Muscle of arm (tissue), 12 donors: ENCODE results near the gene PDE8A. TPM values are rescaled to one million over a fixed set of nuclear protein-coding genes. Genes with fewer than 3 reads are reported as not detected.

Source experiments
- DNase-seq: peaks from one replicate; pipeline ENCODE4 v3.0.0-alpha.2; 2013
- polyA plus RNA-seq, 12 donors: library from polyadenylated mRNA; unstranded; fragments of 120-200 nt; gene quantifications; one replicate each; pipeline ENCODE4 v1.2.1, GENCODE V29; 2013; ENCODE audit not compliant: insufficient read length in 12 of 12

PDE8A gene
- polyA plus RNA-seq, 12 donors: 17.3 to 63.1 (median 32.4) TPM; not detected in 1

DNA sequence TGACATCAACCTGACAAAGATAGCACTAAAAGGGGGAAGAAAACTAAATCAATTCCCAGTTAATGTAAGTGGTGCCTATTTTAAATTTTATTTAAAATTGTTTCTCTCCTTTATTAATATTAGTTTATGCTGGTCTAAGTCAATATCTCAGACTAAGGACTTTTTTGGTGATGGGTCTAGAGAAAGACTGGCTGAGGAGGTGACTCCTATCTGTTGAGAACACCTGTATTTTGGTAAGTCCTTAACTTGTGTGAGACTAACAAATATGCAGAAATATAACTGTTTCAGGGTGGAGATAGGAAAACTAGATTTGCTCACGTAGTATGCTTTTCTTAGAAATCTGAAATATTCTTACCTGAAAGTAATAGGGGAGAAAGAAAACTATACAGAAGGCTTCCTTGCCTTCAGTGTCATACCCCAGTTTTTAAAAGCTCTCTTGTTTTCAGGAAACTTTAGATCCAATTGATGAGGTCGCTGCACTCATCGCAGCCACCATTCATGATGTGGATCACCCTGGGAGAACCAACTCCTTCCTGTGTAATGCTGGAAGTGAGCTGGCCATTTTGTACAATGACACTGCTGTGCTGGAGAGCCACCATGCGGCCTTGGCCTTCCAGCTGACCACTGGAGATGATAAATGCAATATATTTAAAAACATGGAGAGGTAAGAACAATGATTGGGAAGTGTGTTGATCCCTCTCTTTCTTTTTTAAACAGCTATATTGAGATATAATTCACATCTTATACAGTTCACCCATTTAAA is 138.9 kb downstream of the PDE8A start:
- DNase-seq: no peak

DNA sequence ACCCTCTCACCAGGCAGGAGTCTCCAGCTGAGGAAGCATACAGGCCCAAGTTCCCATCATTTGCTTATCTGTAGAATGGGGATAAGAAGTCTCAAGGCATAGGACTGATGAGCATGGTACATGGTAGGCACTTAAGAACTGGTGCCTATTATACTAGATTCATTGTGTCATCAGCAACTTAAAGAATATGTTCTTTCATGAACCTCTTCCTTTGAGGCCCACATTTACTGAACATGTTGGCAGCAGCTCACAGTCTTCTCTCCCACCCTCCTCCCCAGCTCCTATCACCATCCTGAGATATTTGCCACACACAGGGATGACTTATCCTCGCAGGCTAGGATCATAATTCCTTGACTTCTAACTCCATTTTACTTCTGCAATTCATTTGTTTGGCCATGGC is 142.5 kb downstream of the PDE8A start:
- DNase-seq: no peak

DNA sequence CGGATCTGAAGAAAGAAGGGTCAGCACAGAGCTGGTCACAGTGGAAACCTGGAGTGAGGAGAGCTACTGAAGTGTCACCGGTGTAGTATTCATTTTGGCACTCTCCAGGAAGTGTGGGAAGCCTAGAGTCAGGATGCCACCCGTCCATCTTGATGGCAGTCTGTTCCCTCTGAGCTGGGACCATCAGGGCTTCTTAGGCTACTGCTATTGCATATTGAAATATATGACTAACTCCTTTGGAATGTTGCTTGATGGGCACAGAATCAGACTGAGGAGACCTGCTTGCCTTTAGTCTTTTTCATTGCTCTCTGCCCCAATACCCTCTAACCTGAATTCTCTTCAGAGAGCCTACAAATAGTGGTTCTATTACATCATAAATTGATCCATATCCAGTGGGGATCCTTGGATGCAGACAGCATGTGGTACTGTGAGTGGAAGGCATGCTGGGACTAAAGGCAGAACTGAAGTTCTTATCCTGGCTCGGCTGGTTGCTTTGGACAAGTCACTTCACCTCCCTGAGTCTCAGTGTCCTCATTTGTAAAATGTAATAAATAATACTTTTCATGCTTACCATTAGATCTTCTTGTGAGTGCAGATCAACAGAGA is 143.5 kb downstream of the PDE8A start:
- DNase-seq: no peak

DNA sequence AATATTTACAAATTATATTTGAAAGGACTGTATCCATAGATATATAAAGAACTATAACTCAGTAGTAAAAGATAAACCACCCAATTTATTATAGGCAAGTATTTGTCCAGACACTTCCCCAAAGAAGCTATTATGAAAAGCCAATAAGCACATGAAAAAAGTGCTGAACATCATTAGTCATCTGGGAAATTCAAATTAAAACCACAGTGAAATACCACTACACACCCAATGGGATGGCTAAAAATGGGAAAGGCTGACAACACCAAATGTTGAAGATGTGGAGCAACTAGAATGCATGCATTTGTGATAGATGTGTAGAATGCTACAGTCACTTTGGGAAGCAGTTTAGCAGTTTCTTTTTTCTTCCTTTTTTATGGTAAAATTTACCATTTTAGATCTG is 147.0 kb downstream of the PDE8A start:
- DNase-seq: no peak

DNA sequence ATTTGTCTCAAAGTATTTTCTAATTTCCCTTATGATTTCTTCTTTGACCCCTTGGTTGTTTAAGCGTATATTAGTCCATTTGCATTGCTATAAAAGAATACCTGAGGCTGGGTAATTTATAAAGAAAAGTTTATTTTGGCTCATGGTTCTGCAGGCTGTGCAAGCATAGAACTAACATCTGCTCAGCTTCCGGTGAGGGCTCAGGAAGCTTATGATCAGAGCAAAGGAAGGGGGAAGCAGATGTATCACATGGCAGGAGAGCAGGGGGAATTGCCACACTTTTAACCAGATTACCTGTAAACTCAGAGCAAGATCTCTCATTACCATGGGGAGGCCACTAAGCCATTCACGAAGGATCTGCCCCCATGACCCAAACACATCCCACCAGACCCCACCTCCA is 148.2 kb downstream of the PDE8A start:
- DNase-seq: no peak

DNA sequence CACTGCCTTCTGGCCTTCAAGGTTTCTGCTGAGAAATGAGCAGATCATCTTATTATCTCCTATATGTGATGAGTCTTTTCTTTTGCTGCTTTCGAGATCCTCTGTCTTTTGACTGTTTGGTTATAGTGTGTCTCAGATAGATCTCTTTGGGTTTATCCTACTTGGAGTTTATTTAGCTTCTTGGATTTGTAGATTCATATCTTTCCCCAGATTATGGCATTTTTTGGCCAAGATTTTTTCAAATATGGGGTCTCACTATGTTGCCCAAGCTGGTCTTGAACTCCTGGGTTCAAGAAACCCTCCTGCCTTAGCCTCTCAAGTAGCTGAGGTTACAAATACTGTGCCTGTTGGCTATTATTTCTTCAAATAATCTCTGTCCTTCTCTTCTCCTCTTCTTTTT is 150.3 kb downstream of the PDE8A start:
- no peak for DNase-seq

DNA sequence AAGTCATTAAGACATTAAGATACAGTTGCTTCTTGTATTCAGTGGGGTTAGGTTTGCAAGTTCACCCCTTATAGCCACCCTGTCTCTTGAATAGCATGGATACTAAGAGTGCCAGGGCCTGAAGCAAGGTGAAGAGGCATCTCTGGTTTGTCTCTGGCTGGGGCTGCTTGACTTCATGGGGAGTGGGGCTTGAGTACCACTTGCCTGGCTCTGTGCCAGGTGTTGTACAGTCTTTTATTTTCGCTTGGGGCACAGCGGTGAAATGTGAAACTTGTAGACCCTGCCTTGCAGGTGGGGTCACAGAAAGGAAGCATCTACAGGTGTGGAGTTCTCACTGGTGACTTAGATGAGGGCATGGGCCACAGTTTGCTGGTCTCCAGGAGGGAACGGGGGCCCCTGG is 152.1 kb downstream of the PDE8A start:
- DNase-seq: no peak

DNA sequence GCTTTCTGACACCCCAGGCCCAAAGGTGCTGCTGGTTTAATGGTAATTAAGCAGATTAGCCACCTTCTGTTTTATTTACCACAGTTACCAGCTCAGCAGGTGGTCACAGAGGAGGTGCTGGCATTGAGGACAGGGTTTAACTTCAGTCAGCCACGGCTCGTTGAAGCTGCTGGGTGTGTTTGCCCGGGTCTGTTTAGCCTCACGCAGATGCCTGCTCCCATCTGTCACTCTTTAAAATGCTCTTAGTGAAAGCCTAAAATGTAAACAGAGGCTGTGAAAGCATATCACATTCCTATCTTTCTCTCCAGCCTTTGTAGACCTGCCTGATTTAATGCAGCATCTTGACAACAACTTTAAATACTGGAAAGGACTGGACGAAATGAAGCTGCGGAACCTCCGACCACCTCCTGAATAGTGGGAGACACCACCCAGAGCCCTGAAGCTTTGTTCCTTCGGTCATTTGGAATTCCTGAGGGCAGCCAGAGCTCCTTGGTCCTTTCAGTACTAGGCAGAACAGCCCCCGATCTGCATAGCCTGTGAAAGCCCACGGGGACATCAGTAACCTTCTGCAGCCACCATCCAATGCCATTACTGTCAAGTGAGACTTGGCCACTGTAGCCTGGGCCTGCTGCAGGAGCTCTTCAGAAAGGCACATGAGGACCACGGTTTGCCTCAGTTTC is 156.0 kb downstream of the PDE8A start:
- no peak for DNase-seq

DNA sequence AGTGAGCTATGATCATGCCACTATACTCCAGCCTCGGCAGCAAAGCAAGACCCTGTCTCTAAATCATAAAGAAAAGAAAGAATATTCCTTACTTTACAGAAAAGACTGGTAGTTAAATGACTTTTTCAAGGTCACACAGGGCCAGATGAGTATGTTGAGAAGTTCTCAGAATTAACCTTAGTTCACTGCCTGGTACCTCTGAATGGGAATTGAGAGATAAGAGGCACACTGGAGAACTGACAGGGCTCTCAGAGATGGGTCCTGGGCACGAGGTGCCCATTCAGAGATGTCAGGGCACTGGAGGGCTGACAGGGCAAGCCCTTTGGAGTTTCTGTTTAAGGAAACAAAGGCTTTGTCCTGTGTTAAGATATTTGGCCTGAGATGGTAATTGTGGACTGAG is 157.7 kb downstream of the PDE8A start:
- DNase-seq: no peak

DNA sequence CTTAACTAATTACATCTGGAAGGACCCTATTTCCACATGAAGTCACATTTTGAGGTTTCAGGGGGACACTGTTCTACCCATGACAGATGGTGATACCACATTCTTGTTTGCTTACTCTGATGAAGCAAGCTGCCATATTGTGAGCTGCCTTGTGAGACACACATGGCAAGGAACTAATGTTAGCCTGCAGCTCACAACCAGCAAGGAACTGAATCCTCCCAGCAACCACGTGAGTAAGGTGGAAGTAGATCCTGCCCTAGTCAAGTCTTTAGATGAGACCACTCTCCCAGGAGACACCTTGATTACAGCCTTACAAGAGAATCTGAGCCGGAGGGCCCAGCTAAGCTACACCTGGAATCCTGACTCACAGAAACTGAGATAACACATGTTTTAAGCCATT is 160.1 kb downstream of the PDE8A start:
- no peak for DNase-seq

DNA sequence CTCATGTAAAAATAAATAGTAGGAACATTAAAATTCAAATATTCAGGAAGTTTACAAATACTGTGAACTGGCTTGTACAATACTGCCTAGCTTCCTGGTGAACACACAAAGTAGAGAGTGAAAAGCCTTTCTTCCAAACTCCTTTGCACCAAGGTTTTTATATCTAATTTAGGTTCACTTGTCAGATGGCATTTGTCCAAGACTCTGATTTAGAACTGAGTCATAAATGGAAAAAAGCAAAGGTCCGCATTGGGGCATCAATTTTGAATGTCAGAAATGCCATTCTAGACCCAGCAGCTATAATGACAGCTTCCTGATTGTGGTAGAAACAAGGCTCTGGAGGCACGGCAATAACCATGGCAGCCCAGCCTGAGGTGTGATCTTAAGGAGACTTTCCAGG is 160.7 kb downstream of the PDE8A start:
- no peak for DNase-seq

DNA sequence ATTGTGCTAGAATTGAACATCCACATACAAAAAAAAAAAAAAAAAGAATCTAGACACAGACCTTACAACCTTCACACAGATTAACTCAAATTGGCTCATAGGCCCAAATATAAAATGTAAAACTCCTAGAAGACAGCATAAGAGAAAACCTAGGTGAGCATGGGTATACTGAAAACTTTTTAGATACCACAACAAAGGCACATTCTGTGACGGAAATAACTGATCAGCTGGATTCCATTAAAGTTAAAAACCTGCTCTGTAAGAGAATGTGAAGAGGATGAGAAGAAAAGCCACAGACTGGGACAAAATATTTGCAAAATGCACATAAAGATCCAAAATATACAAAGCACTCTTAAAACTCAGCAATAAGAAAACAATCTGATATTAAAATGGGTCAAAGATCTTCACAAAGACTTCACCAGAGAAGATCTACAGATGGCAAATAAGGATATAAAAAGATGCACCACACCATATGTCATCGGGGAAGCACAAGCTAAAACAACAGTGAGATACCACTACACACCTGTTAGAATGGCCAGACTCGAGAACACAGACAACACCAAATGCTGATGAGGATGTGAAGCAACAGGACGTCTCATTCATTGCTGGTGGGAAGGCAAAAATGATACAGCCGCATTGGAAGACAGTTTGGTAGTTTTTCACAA is 167.9 kb downstream of the PDE8A start:
- DNase-seq: no peak

DNA sequence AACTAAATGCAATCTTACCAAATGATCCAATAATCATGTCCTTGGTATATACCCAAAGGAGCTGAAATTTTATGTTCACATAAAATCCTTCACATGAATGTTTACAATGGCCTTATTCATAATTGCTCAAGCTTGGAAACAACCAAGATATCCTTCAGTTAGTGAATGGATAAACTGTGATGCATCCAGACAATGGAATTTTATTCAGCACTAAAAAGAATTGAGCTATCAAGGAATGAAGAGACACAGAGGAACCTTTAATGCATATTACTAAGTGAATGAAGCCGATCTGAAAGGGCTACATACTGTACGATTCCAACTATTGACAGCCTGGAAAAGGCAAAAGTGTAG is 168.4 kb downstream of the PDE8A start:
- DNase-seq: no peak

DNA sequence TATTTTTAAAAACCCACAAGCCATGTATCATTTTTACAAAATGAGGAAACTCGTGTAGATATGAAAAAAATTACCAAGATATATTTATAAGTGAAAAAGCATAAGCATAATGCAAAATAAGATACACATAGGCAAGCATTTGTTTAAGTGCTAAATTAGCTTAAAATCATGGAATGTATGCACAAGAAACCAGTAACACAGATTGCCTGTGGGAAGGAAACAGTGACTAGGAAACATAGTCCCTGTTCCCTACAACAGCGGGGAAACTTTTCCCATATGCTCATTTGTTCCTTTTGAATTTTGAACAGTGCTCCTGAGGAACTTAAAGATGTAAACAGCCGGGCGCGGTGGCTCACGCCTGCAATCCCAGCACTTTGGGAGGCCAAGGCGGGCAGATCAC is 169.5 kb downstream of the PDE8A start:
- no peak for DNase-seq

DNA sequence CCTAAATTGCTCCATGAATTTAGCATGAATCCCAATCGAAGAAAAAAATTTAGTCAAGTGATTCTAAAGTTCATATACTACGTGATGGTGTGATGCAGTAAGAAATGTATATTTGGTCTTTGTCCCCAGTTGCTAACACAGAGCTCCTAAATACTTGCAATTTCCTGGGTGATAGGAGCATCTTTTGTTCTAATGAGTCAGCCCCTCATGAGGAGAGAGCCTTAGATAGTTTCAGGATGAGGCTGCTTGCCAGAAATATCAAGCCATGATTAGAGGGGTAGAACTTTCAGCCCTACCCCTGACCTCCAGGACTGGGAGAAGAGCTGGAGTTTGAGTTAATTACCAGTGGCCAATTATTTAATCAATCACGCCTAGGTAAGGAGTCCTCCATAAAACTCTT is 170.2 kb downstream of the PDE8A start:
- DNase-seq: no peak

DNA sequence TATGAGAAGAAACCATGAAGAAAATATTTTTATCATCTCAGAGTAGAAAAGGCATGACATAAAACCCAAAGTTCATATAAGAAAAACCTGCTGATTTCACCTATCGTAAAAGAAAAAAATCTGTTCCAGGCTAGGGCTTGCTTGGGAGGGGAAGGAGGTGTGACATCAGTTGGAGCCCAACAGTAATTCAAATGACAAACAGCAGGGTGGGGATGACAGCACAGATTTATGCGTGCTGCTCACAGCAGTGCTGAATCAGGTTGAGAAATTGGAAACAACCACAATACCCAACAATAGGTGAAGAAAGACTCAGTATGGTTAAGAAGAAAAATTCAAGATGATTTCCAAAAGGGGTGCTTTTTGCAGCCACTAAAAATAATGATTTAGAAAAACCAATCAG is 172.4 kb downstream of the PDE8A start:
- no peak for DNase-seq

DNA sequence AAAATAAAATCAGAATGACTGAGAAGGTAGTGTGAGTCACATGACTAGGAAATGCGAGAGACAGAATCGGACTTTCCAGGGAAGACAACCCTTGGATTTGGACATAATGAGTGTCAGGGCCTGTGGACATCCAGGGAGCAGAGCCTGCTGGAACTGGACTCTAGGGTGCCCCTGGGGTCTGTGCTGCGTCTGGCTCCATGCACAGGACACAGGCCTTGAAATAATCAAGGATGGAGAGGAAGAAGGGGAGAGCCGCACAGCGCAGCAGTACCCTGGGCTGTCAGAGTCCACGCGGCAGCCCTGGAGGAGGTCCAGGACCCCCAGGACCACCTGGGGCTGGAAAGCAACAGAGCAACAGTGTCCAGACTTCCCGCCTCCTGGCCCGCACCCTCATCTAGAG is 173.7 kb downstream of the PDE8A start:
- DNase-seq: no peak

DNA sequence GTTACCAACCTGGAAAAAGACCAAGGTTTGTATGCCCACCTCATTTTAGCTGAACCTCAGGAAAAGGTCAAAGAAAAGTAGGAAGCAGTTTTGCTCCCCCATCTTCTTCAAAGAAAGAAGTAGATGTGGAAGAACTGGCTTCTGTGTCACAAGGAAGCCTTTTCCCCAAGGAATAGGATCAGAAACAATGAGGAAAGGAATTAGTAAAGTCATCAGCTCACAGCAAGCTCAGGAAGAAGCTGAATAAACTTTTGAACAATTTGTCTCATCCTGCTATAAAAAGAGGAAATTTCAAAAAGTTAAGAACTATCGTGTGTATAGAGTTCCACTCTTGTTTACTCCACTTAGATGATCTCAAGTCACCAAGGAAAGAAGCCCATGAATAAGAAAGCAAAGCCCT is 174.2 kb downstream of the PDE8A start:
- DNase-seq: no peak

DNA sequence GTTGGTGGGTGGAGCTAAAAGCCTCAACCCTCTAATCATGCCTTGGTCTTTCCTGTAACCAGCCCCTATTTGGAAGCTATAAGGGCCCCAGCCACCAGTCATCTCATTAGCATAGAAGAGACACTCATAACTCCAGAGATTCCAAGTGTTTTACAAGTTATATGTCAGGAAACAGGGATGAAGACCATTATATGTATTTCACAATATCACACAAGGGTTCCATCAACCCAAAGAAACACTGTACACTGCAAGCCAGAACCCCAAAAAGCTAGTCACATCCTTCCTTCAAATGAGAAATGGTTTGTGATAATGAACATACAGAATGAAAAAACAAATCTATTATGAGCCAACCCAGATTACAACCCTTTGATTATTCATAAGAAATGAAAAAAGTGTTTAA is 175.7 kb downstream of the PDE8A start:
- no peak for DNase-seq

DNA sequence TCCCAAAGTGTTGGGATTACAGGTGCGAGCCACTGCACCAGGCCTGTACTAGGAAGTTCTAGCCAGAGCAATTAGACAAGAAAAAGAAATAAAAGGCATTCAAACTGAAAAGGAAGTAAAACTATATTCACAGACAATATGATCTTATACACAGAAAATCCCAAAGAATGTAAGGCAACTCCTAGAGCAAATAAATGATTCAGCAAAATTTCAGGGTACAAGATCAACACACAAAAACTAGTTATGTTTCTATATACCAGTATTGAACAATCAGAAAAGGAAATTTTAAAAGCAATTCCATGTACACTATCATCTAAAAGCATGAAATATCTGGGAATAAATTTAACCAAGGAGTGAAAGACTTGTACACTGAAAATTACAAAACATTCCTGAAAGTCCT is 180.6 kb downstream of the PDE8A start:
- no peak for DNase-seq

DNA sequence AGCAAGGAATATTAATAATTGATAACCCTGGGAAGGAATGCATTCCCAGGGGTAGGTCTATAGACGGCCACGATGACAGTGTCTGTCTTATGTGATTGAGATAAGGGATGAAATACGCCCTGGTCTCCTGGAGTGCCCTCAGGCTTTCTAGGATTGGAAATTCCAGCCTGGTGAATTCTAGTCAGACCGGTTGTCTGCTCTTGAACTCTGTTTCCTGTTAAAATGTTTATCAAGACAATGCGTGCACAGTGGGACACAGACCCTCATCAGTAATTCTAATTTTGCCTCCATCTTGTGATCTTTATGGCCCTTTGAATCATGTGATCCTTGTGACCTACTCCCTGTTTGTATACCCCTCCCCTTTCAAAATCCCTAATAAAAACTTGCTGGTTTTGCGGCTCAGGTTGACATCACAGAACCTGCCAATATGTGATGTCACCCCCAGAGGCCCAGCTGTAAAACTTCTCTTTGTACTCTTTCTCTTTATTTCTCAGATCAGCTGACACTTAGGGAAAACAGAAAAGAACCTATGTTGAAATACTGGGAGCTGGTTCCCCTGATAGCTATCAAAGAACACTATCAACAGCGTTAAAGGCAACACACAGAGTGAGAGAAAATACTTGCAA is 183.3 kb downstream of the PDE8A start:
- no peak for DNase-seq

DNA sequence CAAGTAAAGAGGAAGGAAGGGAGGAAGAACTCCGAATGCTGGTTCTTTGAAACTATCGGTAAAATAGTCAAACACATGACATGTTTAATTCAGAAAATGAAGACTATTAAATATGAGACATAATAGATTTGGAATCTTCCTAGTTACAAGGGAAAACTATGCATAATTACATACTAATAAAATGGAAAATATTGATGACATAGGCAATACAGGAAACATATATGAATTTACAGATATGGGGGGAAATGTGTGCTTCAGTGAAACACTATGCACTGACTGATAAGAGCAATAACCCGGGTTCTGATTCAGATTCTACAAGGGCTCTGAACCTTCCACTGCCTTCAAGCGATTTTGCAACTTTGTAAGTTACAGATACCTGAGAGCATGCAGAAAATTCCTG is 185.9 kb downstream of the PDE8A start:
- DNase-seq: no peak
